CD1c-positive myeloid dendritic cell (primary cell): ENCODE results near the gene OGA.

ENCODE experiments used
- DNase-seq: peaks from one replicate; pipeline ENCODE4 v3.0.0-alpha.2; 2016; ENCODE audit errors: extremely low spot score

OGA gene

GRCh38 chr10:101759309-101760247 lies 58.7 kb downstream of the OGA start:
- no peak for DNase-seq

- no peak for DNase-seq
These were observed 59.4 kb downstream of the OGA start for GRCh38 chr10:101758858-101759257.

GRCh38 chr10:101752241-101752640 lies 66.0 kb downstream of the OGA start:
- DNase-seq: no peak

- DNase-seq: no peak
These were observed 68.9 kb downstream of the OGA start for GRCh38 chr10:101749047-101750016.

GRCh38 chr10:101748496-101748895 lies 69.7 kb downstream of the OGA start:
- no peak for DNase-seq

- DNase-seq: no peak
These were observed 73.1 kb downstream of the OGA start for GRCh38 chr10:101745074-101745696.

GRCh38 chr10:101744267-101744666 lies 74.0 kb downstream of the OGA start:
- no peak for DNase-seq

GRCh38 chr10:101741938-101742337 lies 76.3 kb downstream of the OGA start:
- no peak for DNase-seq

- no peak for DNase-seq
These were observed 81.6 kb downstream of the OGA start for GRCh38 chr10:101736666-101737065.
